HepG2 (cell line): ENCODE measurements around the gene ZMYND10. TPM values are rescaled to one million over a fixed set of nuclear protein-coding genes. Genes with fewer than 3 reads are reported as not detected.

Experiments used
- ATRX ChIP-seq: sonication (generic); formaldehyde crosslinking; IDR thresholded peaks from 2 replicates; pipeline ENCODE4 v1.4.0; 2020; ENCODE audit warnings: missing genetic modification reagents, borderline replicate concordance
- CREM ChIP-seq, 2 experiments: sonication (generic) in 1 of 2; formaldehyde crosslinking in 1 of 2; IDR thresholded peaks; 2 replicates each; pipeline versions ENCODE4 v1.4.0 to v1.6.1; 2016 to 2020; ENCODE audit warnings: antibody characterized with exemption in 1 of 2, mild to moderate bottlenecking in 1 of 2, missing genetic modification reagents in 1 of 2
- GTF2F1 ChIP-seq: fragments of 150-350 bp; IDR thresholded peaks from 2 replicates; pipeline ENCODE4 v1.6.1; 2014; ENCODE audit warnings: low read length
- GZF1 ChIP-seq: sonication (generic); formaldehyde crosslinking; IDR thresholded peaks from 2 replicates; pipeline ENCODE4 v1.5.1; 2020; ENCODE audit warnings: mild to moderate bottlenecking, missing genetic modification reagents
- JUNB ChIP-seq: sonication (generic); formaldehyde crosslinking; IDR thresholded peaks from 2 replicates; pipeline ENCODE4 v1.8.0; 2022; ENCODE audit warnings: missing genetic modification reagents, mild to moderate bottlenecking, borderline replicate concordance
- KDM2A ChIP-seq: sonication (generic); formaldehyde crosslinking; IDR thresholded peaks from 2 replicates; pipeline ENCODE4 v1.4.0; 2020; ENCODE audit warnings: low read depth, missing genetic modification reagents, borderline replicate concordance
- NFATC3 ChIP-seq: sonication (generic); formaldehyde crosslinking; IDR thresholded peaks from 2 replicates; pipeline ENCODE4 v1.5.1; 2020; ENCODE audit warnings: mild to moderate bottlenecking, missing genetic modification reagents
- RNF2 ChIP-seq: fragments of 450-650 bp; conservative IDR thresholded peaks from 2 replicates; pipeline ENCODE4 v1.6.1; 2016; ENCODE audit warnings: low read depth
- SMAD1 ChIP-seq: sonication (generic); formaldehyde crosslinking; IDR thresholded peaks from 2 replicates; pipeline ENCODE4 v1.4.0; 2020; ENCODE audit warnings: missing genetic modification reagents, low read depth, mild to moderate bottlenecking, borderline replicate concordance
- SMARCC2 ChIP-seq: fragments of 450-650 bp; IDR thresholded peaks from 2 replicates; pipeline ENCODE4 v1.6.1; 2017; ENCODE audit warnings: antibody characterized with exemption, mild to moderate bottlenecking
- XBP1 ChIP-seq: sonication (generic); formaldehyde crosslinking; IDR thresholded peaks from 2 replicates; pipeline ENCODE4 v1.5.0; 2020; ENCODE audit warnings: missing genetic modification reagents
- ZNF432 ChIP-seq: sonication (generic); formaldehyde crosslinking; IDR thresholded peaks from 2 replicates; pipeline ENCODE4 v1.5.0; 2020; ENCODE audit warnings: missing genetic modification reagents, mild to moderate bottlenecking, borderline replicate concordance
- ZNF746 ChIP-seq: sonication (generic); formaldehyde crosslinking; IDR thresholded peaks from 2 replicates; pipeline ENCODE4 v1.8.0; 2022; ENCODE audit warnings: mild to moderate bottlenecking, missing genetic modification reagents
- ZNF761 ChIP-seq: sonication (generic); formaldehyde crosslinking; conservative IDR thresholded peaks from 2 replicates; pipeline ENCODE4 v1.4.0; 2020; ENCODE audit warnings: mild to moderate bottlenecking, missing genetic modification reagents
- polyA plus RNA-seq, 8 experiments: library from polyadenylated mRNA; depleted of rRNA in 3 of 8; stranded (reverse) in 7 of 8; unstranded in 1 of 8; fragments of >200 nt; fragmentation: Illumina TruSeq in 4 of 8; extraction: Trizol in 4 of 8; gene quantifications; 2 replicates each; pipeline versions ENCODE4 v1.2.1 to v1.2.3, GENCODE V29; 2011 to 2016; ENCODE audit warnings: low read depth in 4 of 8, missing spikeins in 1 of 8, mixed read lengths in 1 of 8; ENCODE audit not compliant: insufficient read depth in 1 of 8
- total RNA-seq, 5 experiments: library from RNA; depleted of rRNA; stranded (reverse); fragments of >200 nt; fragmentation: Illumina TruSeq; extraction: Trizol; gene quantifications; 2 replicates each; pipeline ENCODE4 v1.2.3, GENCODE V29; 2016; ENCODE audit warnings: low read depth in 1 of 5
- TF ChIP-seq, protein P1 (sequence below): fragments of 450-650 bp; IDR thresholded peaks from 2 replicates; pipeline ENCODE4 v1.6.1; 2017; ENCODE audit warnings: mild to moderate bottlenecking
- TF ChIP-seq, protein P2 (sequence below): sonication (generic); formaldehyde crosslinking; IDR thresholded peaks from 2 replicates; pipeline ENCODE4 v1.9.0; 2021; ENCODE audit warnings: missing genetic modification reagents, borderline replicate concordance
- TF ChIP-seq, protein P3 (sequence below): sonication (generic); formaldehyde crosslinking; conservative IDR thresholded peaks from 2 replicates; pipeline ENCODE4 v1.8.0; 2022; ENCODE audit warnings: mild to moderate bottlenecking, moderate library complexity, missing genetic modification reagents
- TF ChIP-seq, protein P4 (sequence below): sonication (generic); formaldehyde crosslinking; IDR thresholded peaks from 2 replicates; pipeline ENCODE4 v1.4.0; 2020; ENCODE audit warnings: missing genetic modification reagents

Gene ZMYND10
- total and polyA plus RNA-seq, 2 of the 13 experiments (the other 11 are each of a cell fraction or from before 2014, with no cell fraction given): 0.60 to 0.74 TPM

DNA sequence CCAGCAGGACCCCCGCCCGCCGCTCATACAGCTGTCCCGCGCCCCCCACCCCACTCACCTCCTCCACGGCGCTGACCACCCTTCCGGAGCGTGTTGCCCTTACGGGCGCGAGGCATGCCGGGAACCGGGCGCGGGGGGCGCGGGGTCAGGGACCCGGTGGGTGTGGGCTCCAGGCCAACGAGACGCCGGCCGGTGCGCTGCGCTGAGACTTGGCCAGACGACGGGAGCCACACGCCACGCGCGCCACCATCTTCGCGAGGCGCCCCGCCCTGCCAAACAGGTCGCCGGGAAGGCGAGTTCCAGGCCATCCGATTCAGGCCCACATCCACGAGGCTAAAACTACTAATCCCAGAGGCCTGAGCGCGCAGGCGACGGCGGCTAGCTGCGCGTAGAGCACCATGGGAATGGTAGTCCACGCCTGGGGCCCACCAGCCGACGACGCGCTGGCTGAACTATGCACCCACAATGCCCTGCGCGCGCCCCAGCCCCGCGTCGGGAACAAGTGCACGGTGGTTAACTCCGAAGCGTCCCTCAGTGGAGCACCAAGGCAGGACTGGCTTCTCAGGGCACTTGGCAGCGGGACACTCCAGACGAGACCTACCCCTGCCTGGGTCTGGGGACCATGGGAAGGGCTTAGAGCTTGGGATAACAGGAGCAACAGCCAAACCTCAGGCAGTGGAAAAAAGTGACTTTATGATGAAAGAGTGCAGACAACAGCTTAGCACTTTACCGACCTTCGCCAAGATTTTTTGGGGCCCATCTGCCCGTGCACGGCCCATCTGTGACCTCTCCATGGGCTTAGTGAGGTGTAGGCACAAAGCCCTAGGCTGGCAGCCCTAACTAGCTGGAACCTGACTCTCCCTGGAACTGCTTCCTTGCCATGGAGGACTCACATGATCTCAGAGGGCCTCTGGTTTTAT lies 53.1 kb downstream of the ZMYND10 start, which contains the start of gene IFRD2 (continued):
- TF ChIP-seq, protein P1, sequence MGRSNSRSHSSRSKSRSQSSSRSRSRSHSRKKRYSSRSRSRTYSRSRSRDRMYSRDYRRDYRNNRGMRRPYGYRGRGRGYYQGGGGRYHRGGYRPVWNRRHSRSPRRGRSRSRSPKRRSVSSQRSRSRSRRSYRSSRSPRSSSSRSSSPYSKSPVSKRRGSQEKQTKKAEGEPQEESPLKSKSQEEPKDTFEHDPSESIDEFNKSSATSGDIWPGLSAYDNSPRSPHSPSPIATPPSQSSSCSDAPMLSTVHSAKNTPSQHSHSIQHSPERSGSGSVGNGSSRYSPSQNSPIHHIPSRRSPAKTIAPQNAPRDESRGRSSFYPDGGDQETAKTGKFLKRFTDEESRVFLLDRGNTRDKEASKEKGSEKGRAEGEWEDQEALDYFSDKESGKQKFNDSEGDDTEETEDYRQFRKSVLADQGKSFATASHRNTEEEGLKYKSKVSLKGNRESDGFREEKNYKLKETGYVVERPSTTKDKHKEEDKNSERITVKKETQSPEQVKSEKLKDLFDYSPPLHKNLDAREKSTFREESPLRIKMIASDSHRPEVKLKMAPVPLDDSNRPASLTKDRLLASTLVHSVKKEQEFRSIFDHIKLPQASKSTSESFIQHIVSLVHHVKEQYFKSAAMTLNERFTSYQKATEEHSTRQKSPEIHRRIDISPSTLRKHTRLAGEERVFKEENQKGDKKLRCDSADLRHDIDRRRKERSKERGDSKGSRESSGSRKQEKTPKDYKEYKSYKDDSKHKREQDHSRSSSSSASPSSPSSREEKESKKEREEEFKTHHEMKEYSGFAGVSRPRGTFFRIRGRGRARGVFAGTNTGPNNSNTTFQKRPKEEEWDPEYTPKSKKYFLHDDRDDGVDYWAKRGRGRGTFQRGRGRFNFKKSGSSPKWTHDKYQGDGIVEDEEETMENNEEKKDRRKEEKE: no peak
- no peak for TF ChIP-seq JUNB
- no peak; the same call in 1 of the 2 replicates for TF ChIP-seq SMAD1 (CRISPR knock-in tag)
- TF ChIP-seq XBP1 (CRISPR knock-in tag): no peak
- TF ChIP-seq, protein P2, sequence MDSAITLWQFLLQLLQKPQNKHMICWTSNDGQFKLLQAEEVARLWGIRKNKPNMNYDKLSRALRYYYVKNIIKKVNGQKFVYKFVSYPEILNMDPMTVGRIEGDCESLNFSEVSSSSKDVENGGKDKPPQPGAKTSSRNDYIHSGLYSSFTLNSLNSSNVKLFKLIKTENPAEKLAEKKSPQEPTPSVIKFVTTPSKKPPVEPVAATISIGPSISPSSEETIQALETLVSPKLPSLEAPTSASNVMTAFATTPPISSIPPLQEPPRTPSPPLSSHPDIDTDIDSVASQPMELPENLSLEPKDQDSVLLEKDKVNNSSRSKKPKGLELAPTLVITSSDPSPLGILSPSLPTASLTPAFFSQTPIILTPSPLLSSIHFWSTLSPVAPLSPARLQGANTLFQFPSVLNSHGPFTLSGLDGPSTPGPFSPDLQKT (CRISPR knock-in tag): no peak; the same call in 1 of the 2 replicates
- no peak for TF ChIP-seq NFATC3 (CRISPR knock-in tag)
- no peak for TF ChIP-seq ATRX (CRISPR knock-in tag)
- TF ChIP-seq ZNF432 (CRISPR knock-in tag): no peak
- no peak for TF ChIP-seq ZNF746 (CRISPR knock-in tag)
- TF ChIP-seq CREM (IDR thresholded peaks at IDR 0.05): peak; percentile 100
- peak; percentile 65 for TF ChIP-seq CREM (CRISPR knock-in tag; IDR thresholded peaks at IDR 0.05)
- peak; percentile 45; the same call in 1 of the 2 replicates for TF ChIP-seq GZF1 (CRISPR knock-in tag)
- TF ChIP-seq, protein P3, sequence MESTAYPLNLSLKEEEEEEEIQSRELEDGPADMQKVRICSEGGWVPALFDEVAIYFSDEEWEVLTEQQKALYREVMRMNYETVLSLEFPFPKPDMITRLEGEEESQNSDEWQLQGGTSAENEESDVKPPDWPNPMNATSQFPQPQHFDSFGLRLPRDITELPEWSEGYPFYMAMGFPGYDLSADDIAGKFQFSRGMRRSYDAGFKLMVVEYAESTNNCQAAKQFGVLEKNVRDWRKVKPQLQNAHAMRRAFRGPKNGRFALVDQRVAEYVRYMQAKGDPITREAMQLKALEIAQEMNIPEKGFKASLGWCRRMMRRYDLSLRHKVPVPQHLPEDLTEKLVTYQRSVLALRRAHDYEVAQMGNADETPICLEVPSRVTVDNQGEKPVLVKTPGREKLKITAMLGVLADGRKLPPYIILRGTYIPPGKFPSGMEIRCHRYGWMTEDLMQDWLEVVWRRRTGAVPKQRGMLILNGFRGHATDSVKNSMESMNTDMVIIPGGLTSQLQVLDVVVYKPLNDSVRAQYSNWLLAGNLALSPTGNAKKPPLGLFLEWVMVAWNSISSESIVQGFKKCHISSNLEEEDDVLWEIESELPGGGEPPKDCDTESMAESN (CRISPR knock-in tag): 0 out of 2 replicates have a peak, but pooled peaks have one; percentile 68
- TF ChIP-seq ZNF761 (CRISPR knock-in tag): peak; percentile 61; the same call in 1 of the 2 replicates
- TF ChIP-seq, protein P4, sequence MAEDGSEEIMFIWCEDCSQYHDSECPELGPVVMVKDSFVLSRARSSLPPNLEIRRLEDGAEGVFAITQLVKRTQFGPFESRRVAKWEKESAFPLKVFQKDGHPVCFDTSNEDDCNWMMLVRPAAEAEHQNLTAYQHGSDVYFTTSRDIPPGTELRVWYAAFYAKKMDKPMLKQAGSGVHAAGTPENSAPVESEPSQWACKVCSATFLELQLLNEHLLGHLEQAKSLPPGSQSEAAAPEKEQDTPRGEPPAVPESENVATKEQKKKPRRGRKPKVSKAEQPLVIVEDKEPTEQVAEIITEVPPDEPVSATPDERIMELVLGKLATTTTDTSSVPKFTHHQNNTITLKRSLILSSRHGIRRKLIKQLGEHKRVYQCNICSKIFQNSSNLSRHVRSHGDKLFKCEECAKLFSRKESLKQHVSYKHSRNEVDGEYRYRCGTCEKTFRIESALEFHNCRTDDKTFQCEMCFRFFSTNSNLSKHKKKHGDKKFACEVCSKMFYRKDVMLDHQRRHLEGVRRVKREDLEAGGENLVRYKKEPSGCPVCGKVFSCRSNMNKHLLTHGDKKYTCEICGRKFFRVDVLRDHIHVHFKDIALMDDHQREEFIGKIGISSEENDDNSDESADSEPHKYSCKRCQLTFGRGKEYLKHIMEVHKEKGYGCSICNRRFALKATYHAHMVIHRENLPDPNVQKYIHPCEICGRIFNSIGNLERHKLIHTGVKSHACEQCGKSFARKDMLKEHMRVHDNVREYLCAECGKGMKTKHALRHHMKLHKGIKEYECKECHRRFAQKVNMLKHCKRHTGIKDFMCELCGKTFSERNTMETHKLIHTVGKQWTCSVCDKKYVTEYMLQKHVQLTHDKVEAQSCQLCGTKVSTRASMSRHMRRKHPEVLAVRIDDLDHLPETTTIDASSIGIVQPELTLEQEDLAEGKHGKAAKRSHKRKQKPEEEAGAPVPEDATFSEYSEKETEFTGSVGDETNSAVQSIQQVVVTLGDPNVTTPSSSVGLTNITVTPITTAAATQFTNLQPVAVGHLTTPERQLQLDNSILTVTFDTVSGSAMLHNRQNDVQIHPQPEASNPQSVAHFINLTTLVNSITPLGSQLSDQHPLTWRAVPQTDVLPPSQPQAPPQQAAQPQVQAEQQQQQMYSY: no peak
- no peak for TF ChIP-seq GTF2F1
- TF ChIP-seq KDM2A: peak; percentile 97
- no peak for TF ChIP-seq RNF2
- TF ChIP-seq SMARCC2: no peak
